Posterior cingulate gyrus (tissue), 11 donors: Measurements from ENCODE around the gene ZNF79.
A peak's percentile ranks its signal among the peaks of the same experiment; 100 is the strongest.

Source experiments
- DNase-seq, 10 donors: peaks; one replicate each; pipeline versions ENCODE4 v3.0.0 to v3.0.0-alpha.2; 2020 to 2021; ENCODE audit warnings: mixed read lengths in 3 of 10
- intact Hi-C: fragments of 100-400 bp; cut with DNase I; formaldehyde crosslinking; loops from one replicate; pipeline ENCODE4 v1.15.1; 2023

The ZNF79 gene

DNA sequence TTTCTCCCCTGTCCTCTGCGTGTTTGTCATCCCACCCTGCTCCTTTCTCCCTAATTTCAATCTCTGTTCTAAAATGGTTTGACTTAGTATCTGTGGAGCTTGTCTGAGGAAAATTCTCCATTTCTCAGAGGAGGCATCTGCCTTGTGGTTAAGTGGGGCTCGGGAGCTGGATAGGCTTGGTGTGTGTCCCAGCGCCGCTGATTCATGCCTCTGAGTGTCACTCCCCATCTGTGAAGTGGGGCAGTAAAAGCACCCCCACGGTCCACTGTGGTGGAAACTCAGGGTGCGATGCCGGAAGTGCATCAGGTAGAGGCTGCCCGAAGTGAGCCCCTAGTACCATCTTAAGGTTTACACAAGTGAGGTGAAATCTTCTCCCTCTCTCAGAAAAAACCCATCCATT, 64.8 kb downstream of the ZNF79 start:
- peak in 2 of 10 donors; percentile 76 to 77 for DNase-seq
- intact Hi-C loops, result no loop called here

DNA sequence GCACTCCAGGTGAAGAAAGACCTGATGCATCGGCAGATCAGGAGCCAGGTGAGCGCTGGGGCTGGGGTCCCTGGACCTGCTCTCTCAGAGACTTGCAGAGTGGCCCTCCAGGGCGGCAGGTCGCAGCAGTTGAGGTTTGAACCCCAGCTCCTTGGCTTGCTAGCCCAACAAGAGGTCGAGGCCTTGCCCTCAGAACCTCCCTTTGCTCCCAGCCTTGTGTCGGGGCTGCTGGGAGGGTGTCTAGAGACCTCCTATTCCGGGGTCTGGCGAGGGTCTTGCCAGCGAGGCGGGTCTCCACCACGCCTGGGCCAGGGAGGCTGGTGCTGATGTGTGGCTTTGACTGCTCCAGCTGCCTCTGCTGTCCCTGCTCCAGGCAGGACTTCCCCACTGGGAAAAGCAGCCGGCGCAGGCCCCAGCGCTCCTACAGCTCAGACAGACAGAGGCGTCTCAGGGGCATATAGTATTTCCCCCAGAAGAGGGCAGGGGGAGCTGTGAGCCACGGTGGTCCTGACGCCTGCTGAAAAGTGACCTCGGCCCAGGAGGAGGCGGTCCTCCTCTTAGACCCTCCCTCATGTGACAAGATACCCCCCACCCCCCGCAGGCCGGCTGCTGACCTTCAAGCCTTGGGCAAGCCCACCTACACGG, 65.4 kb downstream of the ZNF79 start:
- intact Hi-C loops, result no loop called here

DNA sequence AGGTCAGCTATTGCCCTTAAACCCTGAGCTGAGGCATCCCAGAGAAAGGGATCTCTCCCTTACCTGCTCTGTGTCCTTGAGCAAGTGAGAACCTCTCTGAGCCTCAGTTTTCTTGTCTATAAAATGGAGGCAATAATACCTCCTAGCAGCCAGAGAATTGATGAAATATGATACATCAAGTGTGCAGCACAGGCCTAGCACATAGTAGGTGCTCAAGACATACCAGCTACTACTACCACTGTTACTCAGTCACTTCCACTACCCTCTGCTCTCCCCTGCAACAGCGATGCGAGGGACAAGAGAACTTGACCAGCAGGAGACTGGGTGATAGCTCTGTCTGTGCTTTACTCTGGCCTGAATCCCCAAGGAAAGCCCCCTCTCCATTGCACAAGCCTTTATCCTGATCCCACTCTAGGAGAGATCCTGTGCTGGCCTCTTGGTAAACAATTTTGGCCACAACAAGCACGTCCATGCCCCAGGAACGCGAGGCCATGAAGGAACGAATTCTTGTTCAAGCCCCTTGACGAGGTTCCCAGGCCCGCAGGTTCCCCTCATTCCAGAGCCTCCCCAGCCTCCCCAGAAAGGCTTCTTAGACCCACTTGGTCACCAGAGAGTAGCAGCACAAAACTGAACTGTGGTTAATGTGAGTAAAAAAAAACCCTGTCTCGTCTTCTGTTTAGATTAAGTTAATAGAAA, 66.5 kb downstream of the ZNF79 start:
- DNase-seq, result peak in 1 of 10 donors; percentile 52
- intact Hi-C loops, result no loop called here

More for the DNA sequence above, 65.4 kb downstream of the ZNF79 start:
- peak in 2 of 10 donors; percentile 74 to 78 for DNase-seq

DNA sequence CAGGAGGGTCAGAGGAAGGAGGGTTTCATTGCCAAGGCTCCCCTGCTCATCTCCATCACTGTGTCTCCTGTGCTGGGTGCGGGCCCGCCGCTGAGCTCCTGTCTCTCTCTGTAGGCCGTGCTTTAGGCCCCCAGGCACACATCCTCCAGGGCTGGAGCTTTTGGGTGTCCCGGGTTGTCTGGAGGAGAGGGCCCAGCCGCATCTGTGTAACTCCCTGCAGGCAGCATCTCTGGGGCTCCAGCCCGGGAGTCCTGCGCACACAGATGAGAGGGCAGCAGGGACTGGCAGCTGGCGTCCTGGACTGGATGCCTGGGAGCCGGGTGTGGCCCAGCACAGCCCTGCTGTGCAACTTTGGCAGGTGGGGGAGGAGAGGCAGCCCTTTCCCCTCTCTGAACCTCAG, 67.3 kb downstream of the ZNF79 start:
- intact Hi-C loops, result no loop called here
- DNase-seq, result peak in 2 of 10 donors; percentile 74 to 79

DNA sequence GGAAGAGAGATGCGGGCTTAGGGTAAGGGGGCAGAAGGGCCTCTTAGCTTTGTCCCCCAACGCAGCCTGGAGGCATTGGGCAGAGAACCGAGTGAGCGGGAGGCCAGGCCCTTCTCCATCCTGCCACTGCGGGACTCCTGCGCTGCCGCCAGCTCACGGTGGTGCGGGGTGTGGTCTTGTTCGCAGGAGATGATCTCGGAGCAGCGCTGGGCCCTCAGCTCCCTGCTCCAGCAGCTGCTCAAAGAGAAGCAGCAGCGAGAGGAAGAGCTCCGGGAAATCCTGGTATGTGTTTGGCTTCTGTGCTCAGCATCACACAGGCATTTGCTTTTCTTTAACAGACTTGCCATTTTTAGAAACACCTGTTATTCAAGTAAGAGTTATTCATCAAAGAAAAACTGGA, 68.4 kb downstream of the ZNF79 start:
- peak in 2 of 10 donors; percentile 68 to 72 for DNase-seq
- intact Hi-C loops, result no loop called here

DNA sequence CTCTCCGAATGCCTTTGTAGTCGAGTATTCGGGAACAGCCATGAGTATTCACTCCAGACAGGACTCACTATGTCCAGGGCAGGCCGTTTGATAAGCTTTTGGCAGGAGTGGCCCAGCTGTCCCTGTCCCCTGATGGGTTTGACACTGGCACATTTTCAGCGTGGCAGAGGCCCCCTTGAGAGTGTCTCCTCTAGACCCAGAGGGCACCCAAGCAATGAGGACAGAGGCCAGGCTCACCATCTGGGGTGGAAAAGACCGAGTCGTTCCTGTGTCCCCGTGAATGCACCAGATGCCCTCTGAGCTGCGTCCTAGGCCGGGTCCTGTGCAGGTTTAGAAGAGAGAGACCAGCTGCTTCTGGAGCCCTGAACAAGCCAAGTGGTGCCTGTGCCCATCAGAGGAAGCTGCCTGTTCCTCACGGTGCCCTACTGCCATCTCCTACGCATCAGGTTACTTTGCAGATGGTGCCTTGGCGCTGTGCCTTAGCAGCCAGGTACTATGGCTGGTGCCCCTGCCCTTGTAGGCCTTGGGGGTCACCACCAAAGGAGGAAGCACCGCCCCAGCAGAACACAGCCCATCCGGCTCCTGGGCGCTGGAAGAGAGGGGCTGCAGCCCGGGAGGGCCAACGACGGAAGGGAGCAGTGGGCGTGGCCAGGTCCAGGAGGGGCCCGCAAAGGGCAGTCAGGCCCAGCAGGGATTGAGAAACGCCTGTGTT, 69.6 kb downstream of the ZNF79 start:
- intact Hi-C loops, result no loop called here
- peak in 1 of 10 donors; percentile 66 for DNase-seq

DNA sequence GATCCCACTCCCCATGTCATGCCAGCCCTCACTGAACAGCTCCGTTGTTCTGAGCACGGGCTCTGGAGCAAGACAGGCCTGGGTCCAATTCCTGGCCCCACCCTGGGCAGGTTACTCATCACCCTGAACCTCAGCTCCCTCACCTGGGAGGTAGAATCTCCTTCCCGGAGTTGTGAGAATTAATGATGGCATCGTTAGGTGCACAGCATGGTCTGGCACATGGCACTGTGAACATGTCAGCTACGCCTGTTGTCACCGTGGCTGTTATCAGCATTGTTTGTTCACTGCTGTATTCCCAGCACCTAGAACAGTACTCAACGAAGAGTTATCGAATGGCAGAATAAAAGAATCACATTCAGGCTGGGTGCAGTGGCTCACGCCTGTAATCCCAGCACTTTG, 70.1 kb downstream of the ZNF79 start:
- DNase-seq, result no peak

More for the DNA sequence above, 70.1 kb downstream of the ZNF79 start:
- intact Hi-C loops, result no loop called here
